Activated naive CD8-positive, alpha-beta T cell treated with anti-CD3 and anti-CD28 coated beads, Interleukin-2, amount 10 ng/mL, durations not matched to agents 7 days and 5 days (primary cell): ENCODE data around the gene SMG1. TPM values are rescaled to one million over a fixed set of nuclear protein-coding genes. Genes with fewer than 3 reads are reported as not detected.

ENCODE experiments used
- ATAC-seq: fragments of 150-1000 bp; cut with Tn5 transposase; one replicate; pipeline ENCODE4 v1.10.0; 2021; ENCODE audit warnings: low read depth, moderate library complexity
- POLR2A ChIA-PET: fragments of 350-600 bp; sonication (Branson Sonifier 250); formaldehyde crosslinking; loops from one replicate; lab custom pipeline; 2021; ENCODE audit warnings: antibody characterized with exemption; lab: Charles Lee
- DNase-seq: peaks from one replicate; pipeline ENCODE4 v3.0.0; 2021
- H3K27ac Mint-ChIP-seq: one replicate; pipeline ENCODE4 v1.8.0; 2022; ENCODE audit warnings: mild to moderate bottlenecking, mixed read lengths
- H3K27me3 Mint-ChIP-seq: one replicate; pipeline ENCODE4 v1.8.0; 2022; ENCODE audit warnings: mild to moderate bottlenecking, moderate library complexity, mixed read lengths
- H3K36me3 Mint-ChIP-seq: one replicate; pipeline ENCODE4 v1.8.0; 2021; ENCODE audit warnings: mild to moderate bottlenecking, mixed read lengths
- H3K4me1 Mint-ChIP-seq: one replicate; pipeline ENCODE4 v1.8.0; 2021; ENCODE audit warnings: mixed read lengths
- H3K4me3 Mint-ChIP-seq: one replicate; pipeline ENCODE4 v1.8.0; 2022; ENCODE audit warnings: mild to moderate bottlenecking, moderate library complexity, mixed read lengths
- H3K9me3 Mint-ChIP-seq: one replicate; pipeline ENCODE4 v1.8.0; 2021; ENCODE audit warnings: mixed read lengths
- total RNA-seq, 2 experiments: library from RNA; stranded (reverse); gene quantifications; one replicate each; pipeline ENCODE4 v1.2.3, GENCODE V29; 2021

The SMG1 gene
- total RNA-seq, 2 experiments from 2014 or later = 130 to 132 TPM

GRCh38 chr16:18832006-18832405, 94.2 kb downstream of the SMG1 start:
- POLR2A ChIA-PET = interaction anchor here (5.8 kb wide), 1 partner anchor 31 kb away, joined by 20 read pairs; the partner anchor contains the start of gene ARL6IP1
- peaks cover 35% of the 10 kb centered on the region for H3K36me3 Mint-ChIP-seq
- no peaks in the 10 kb centered on the region for H3K27me3 Mint-ChIP-seq
- no peaks in the 10 kb centered on the region for H3K9me3 Mint-ChIP-seq
- H3K4me3 Mint-ChIP-seq = no peak overlapping the region
- no peak for ATAC-seq
- no peak overlapping the region for H3K27ac Mint-ChIP-seq
- peaks cover 2% of the 10 kb centered on the region for H3K4me1 Mint-ChIP-seq
- DNase-seq = no peak

GRCh38 chr16:18829251-18829650, 97.0 kb downstream of the SMG1 start:
- Mint-ChIP-seq H3K36me3 (peaks cover 19% of the 10 kb centered on the region), H3K9me3 (no peaks in the 10 kb centered on the region), H3K4me1 (peaks cover 2% of the 10 kb centered on the region), H3K27ac (no peak overlapping the region), H3K27me3 (no peaks in the 10 kb centered on the region), H3K4me3 (no peak overlapping the region)
- ATAC-seq = no peak
- DNase-seq = no peak
- POLR2A ChIA-PET = interaction anchor here (2.8 to 5.8 kb wide), 2 partner anchors 9 to 28 kb away, joined by 9 to 20 read pairs; partner anchors contain the start of gene ARL6IP1

GRCh38 chr16:18827890-18828289, 98.3 kb downstream of the SMG1 start:
- Mint-ChIP-seq H3K27me3 (no peaks in the 10 kb centered on the region), H3K4me3 (no peak overlapping the region), H3K36me3 (peaks cover 13% of the 10 kb centered on the region), H3K9me3 (no peaks in the 10 kb centered on the region), H3K27ac (peak overlapping the region; percentile 10), H3K4me1 (peaks cover 2% of the 10 kb centered on the region)
- ATAC-seq (no peak), DNase-seq (no peak)
- POLR2A ChIA-PET = interaction anchor here (1.9 to 5.8 kb wide), 3 partner anchors 8 to 37 kb away, joined by 7 to 20 read pairs (median 9); partner anchors contain the start of genes ARL6IP1 and RPS15A

- Mint-ChIP-seq H3K4me3 (no peak overlapping the region), H3K4me1 (peaks cover 4% of the 10 kb centered on the region), H3K36me3 (peaks cover 29% of the 10 kb centered on the region), H3K9me3 (no peaks in the 10 kb centered on the region), H3K27ac (no peak overlapping the region), H3K27me3 (no peaks in the 10 kb centered on the region)
- DNase-seq = no peak
- POLR2A ChIA-PET = interaction anchor here (1.4 kb wide), 1 partner anchor 15 kb away, joined by 7 read pairs; the partner anchor contains the start of gene ARL6IP1
- ATAC-seq = no peak
Measured at GRCh38 chr16:18816286-18816685, 109.9 kb downstream of the SMG1 start.

DNA sequence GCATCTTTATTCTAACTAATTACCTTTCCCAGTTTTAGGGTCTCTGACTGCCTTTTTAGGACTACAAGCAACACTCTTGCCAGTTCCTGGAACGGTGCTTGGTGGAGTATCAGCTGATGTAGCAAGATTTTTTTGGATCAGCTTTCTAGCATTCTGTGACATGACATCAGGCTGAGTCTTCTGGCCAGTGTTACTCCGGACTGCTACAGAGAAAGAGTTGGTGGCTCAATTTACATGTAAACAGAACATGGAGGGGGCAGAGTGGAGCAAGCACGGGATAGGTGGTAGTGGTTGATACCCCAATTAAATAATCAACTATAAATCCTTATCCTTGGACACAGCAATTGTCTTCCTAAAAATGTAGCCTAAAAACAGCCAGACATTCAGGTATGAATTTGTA, 114.3 kb downstream of the SMG1 start:
- ATAC-seq = no peak
- Mint-ChIP-seq H3K36me3 (peaks cover 36% of the 10 kb centered on the region), H3K9me3 (no peaks in the 10 kb centered on the region), H3K4me1 (no peaks in the 10 kb centered on the region), H3K4me3 (no peak overlapping the region), H3K27ac (no peak overlapping the region), H3K27me3 (no peaks in the 10 kb centered on the region)
- DNase-seq = no peak
- POLR2A ChIA-PET = no interaction called here

GRCh38 chr16:18809165-18809564, 117.0 kb downstream of the SMG1 start:
- Mint-ChIP-seq H3K4me3 (no peak overlapping the region), H3K27ac (no peak overlapping the region), H3K36me3 (peaks cover 38% of the 10 kb centered on the region), H3K4me1 (peaks cover 7% of the 10 kb centered on the region), H3K9me3 (no peaks in the 10 kb centered on the region), H3K27me3 (no peaks in the 10 kb centered on the region)
- no peak for DNase-seq
- ATAC-seq = no peak
- POLR2A ChIA-PET = no interaction called here

- Mint-ChIP-seq H3K4me1 (peaks cover 22% of the 10 kb centered on the region), H3K27ac (peak overlapping the region; percentile 14), H3K27me3 (no peaks in the 10 kb centered on the region), H3K4me3 (no peak overlapping the region), H3K36me3 (peaks cover 31% of the 10 kb centered on the region), H3K9me3 (no peaks in the 10 kb centered on the region)
- no peak for ATAC-seq
- no peak for DNase-seq
- POLR2A ChIA-PET = interaction anchor here (8.2 kb wide), 1 partner anchor 17 kb away, joined by 214 read pairs; the partner anchor contains the start of gene RPS15A
Measured at GRCh38 chr16:18805257-18805773, 120.9 kb downstream of the SMG1 start.

GRCh38 chr16:18804540-18804939, 121.7 kb downstream of the SMG1 start:
- ATAC-seq (no peak), DNase-seq (no peak)
- peaks cover 30% of the 10 kb centered on the region for H3K4me1 Mint-ChIP-seq
- POLR2A ChIA-PET = interaction anchor here (0.8 to 8.2 kb wide), 3 partner anchors 16 to 263 kb away, joined by 3 to 214 read pairs (median 3); partner anchors contain the start of genes COQ7 and RPS15A
- no peak overlapping the region for H3K4me3 Mint-ChIP-seq
- H3K27ac Mint-ChIP-seq = peak overlapping the region; percentile 70
- H3K27me3 Mint-ChIP-seq = no peaks in the 10 kb centered on the region
- H3K36me3 Mint-ChIP-seq = peaks cover 32% of the 10 kb centered on the region
- H3K9me3 Mint-ChIP-seq = no peaks in the 10 kb centered on the region

GRCh38 chr16:18803569-18804462, 122.4 kb downstream of the SMG1 start:
- H3K9me3 Mint-ChIP-seq = no peaks in the 10 kb centered on the region
- no peak for DNase-seq
- H3K27me3 Mint-ChIP-seq = no peaks in the 10 kb centered on the region
- H3K36me3 Mint-ChIP-seq = peaks cover 26% of the 10 kb centered on the region
- H3K27ac Mint-ChIP-seq = peak overlapping the region; percentile 80
- ATAC-seq = no peak
- H3K4me1 Mint-ChIP-seq = peaks cover 34% of the 10 kb centered on the region
- peak overlapping the region; percentile 99 for H3K4me3 Mint-ChIP-seq
- POLR2A ChIA-PET = interaction anchor here (0.6 to 8.2 kb wide), 7 partner anchors 16 to 265 kb away, joined by 3 to 214 read pairs (median 4); partner anchors contain the start of genes COQ7 and RPS15A

GRCh38 chr16:18802767-18803343, 123.4 kb downstream of the SMG1 start:
- ATAC-seq (no peak), DNase-seq (no peak)
- no peaks in the 10 kb centered on the region for H3K27me3 Mint-ChIP-seq
- H3K36me3 Mint-ChIP-seq = peaks cover 20% of the 10 kb centered on the region
- peak overlapping the region; percentile 98 for H3K27ac Mint-ChIP-seq
- peak overlapping the region; percentile 99 for H3K4me3 Mint-ChIP-seq
- POLR2A ChIA-PET = interaction anchor here (0.6 to 8.2 kb wide), 7 partner anchors 15 to 265 kb away, joined by 3 to 214 read pairs (median 4); partner anchors contain the start of genes COQ7 and RPS15A
- peaks cover 38% of the 10 kb centered on the region for H3K4me1 Mint-ChIP-seq
- H3K9me3 Mint-ChIP-seq = no peaks in the 10 kb centered on the region

- POLR2A ChIA-PET = interaction anchor here (0.6 to 8.2 kb wide), 17 partner anchors 13 to 1456 kb away, joined by 3 to 214 read pairs (median 5); partner anchors contain the start of genes COQ7, RPS15A and SMG1
- H3K4me1 Mint-ChIP-seq = peaks cover 46% of the 10 kb centered on the region
- no peaks in the 10 kb centered on the region for H3K27me3 Mint-ChIP-seq
- peaks cover 26% of the 10 kb centered on the region for H3K36me3 Mint-ChIP-seq
- H3K27ac Mint-ChIP-seq = peak within 1 kb of the TSS; percentile 98
- no peaks in the 10 kb centered on the region for H3K9me3 Mint-ChIP-seq
- peak; percentile 99 for DNase-seq
- peak within 1 kb of the TSS; percentile 99 for H3K4me3 Mint-ChIP-seq
- ATAC-seq = peak; percentile 96
Measured at GRCh38 chr16:18801145-18801972, 124.8 kb downstream of the SMG1 start, which contains the start of gene ARL6IP1. TSS of gene ARL6IP1 (minus strand) at chr16:18801549. CDS start at chr16:18801466, 83 bp downstream.

DNA sequence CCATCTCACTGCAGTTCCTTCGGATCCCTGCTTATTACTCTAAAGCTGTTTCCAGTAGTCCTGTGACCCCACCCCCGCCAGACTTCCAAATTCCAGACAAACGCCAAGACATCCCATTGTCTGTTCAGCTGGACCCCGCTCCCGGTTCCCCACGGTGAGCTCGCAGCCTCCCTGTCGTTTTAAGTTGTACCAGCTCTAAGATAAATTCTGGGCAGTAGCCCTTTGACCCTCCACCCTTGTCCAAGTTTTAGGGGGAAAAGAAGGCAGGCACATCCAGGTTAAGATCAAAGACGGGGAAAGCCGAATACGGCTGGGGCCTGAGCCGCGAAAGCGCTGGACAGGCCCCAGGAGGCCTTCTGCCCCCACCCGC, 125.4 kb downstream of the SMG1 start:
- H3K36me3 Mint-ChIP-seq = peaks cover 28% of the 10 kb centered on the region
- peaks cover 49% of the 10 kb centered on the region for H3K4me1 Mint-ChIP-seq
- no peaks in the 10 kb centered on the region for H3K9me3 Mint-ChIP-seq
- POLR2A ChIA-PET = interaction anchor here (2.1 to 8.2 kb wide), 3 partner anchors 13 to 30 kb away, joined by 15 to 214 read pairs (median 20); partner anchors contain the start of gene RPS15A
- no peak for DNase-seq
- no peak for ATAC-seq
- H3K27ac Mint-ChIP-seq = peak overlapping the region; percentile 98
- no peaks in the 10 kb centered on the region for H3K27me3 Mint-ChIP-seq
- peak overlapping the region; percentile 99 for H3K4me3 Mint-ChIP-seq
